Measurements from ENCODE around the gene HMCN2. TPM values are rescaled to one million over a fixed set of nuclear protein-coding genes. Genes with fewer than 3 reads are reported as not detected.

Gene HMCN2
- total and polyA plus RNA-seq, 2 donors from 2014 or later: 0.99 to 8.6 TPM

DNA sequence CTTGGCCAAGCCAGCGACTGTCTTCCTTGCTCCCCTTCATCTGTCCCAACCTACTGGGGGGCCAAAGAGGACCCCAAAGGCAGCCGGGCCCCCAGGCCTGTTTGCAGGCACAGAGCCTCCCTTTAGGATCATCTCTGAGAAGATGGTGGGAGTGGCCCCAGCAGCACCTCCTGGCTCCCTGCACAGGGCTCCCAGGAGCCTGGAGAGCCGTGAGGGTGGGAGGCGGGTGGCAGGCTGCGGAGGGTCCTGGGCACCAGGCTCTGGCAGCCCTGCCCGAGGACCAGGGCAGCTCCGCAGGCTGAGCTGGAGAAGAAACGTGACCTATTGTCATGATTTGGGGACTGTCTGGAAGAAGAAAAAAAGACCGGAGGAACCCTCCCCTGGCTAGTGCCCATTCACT, 212.6 kb downstream of the HMCN2 start:
- FAIRE-seq: no peak
- peaks cover 0 to 29% (median 8%) of the 10 kb centered on the region in 3 donors for H3K36me3 ChIP-seq (ENCODE audit: control insufficient read depth in 2 of 3, insufficient read depth in 3 of 3, low read length in 3 of 3)
- TF ChIP-seq, protein P1, sequence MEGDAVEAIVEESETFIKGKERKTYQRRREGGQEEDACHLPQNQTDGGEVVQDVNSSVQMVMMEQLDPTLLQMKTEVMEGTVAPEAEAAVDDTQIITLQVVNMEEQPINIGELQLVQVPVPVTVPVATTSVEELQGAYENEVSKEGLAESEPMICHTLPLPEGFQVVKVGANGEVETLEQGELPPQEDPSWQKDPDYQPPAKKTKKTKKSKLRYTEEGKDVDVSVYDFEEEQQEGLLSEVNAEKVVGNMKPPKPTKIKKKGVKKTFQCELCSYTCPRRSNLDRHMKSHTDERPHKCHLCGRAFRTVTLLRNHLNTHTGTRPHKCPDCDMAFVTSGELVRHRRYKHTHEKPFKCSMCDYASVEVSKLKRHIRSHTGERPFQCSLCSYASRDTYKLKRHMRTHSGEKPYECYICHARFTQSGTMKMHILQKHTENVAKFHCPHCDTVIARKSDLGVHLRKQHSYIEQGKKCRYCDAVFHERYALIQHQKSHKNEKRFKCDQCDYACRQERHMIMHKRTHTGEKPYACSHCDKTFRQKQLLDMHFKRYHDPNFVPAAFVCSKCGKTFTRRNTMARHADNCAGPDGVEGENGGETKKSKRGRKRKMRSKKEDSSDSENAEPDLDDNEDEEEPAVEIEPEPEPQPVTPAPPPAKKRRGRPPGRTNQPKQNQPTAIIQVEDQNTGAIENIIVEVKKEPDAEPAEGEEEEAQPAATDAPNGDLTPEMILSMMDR (IDR thresholded peaks at IDR 0.05; ENCODE audit: borderline replicate concordance, extremely low read depth, insufficient read depth): no peak
- DNase-seq: no peak
- no peaks in the 10 kb centered on the region for H3K4me1 ChIP-seq (ENCODE audit: control insufficient read depth in 2 of 3, insufficient read depth in 2 of 3, low read depth in 1 of 3, low read length in 3 of 3)
- H3K4me3 ChIP-seq (ENCODE audit: low read length in 3 of 3): no peak overlapping the region
- intact Hi-C loops (cut with DNase I): no loop called here
- H3K9me3 ChIP-seq (ENCODE audit: control insufficient read depth in 2 of 3, insufficient read depth in 1 of 3, low read length in 3 of 3): no peaks in the 10 kb centered on the region
- H3K9ac ChIP-seq (ENCODE audit: low read length in 3 of 3): no peak overlapping the region
- no peak overlapping the region for H3K27ac ChIP-seq (ENCODE audit: low read depth in 2 of 2, low read length in 2 of 2)
- H3K27me3 ChIP-seq (ENCODE audit: control insufficient read depth, insufficient read depth, low read length): no peaks in the 10 kb centered on the region

DNA sequence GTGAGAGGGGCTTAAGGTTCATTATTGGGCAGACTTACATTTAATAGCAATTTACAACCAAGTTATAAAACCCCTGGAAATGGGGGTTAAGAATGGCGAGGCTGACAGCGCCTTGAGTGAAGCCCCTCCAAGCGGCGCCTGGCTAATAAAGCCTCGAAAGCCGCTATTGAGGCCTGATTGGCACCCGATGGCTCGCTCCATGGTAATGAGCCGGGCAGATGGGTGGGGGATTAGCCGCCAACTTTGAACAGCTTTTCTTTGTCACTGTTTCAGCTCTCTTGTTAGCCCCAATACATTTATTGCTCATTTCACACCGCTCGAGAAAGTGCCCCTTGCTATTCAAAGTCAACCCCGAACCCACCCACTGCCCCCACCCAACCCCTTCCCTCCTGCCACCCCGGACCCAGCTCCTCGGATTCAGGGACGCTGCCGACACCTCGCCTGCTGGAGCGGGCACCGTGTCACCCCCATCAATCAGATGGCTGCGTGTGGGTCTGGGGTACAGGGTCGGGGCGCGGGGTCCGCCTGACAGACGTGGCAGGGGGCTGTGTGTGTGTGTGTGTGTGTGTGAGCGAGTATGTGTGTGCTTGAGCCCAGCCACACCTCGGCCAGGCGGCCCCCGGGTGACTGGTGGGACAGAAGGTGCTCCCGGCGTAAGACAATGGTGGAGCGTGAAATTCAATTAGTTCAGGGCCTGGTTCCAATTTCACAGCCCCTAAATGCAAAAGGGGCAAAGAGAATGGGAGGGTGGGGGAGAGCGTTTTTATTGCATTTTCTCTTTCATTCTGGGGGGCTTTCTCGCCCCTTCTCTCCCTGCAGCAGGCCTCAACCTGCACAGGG, 213.4 kb downstream of the HMCN2 start:
- DNase-seq (no peak), FAIRE-seq (no peak)
- intact Hi-C loops (cut with DNase I): no loop called here
- TF ChIP-seq, protein P1 (IDR thresholded peaks at IDR 0.05; ENCODE audit: borderline replicate concordance, extremely low read depth, insufficient read depth): no peak
- H3K4me1 ChIP-seq (ENCODE audit: control insufficient read depth in 2 of 3, insufficient read depth in 2 of 3, low read depth in 1 of 3, low read length in 3 of 3): no peaks in the 10 kb centered on the region
- no peaks in the 10 kb centered on the region for H3K9me3 ChIP-seq (ENCODE audit: control insufficient read depth in 2 of 3, insufficient read depth in 1 of 3, low read length in 3 of 3)
- H3K9ac ChIP-seq (ENCODE audit: low read length in 3 of 3): no peak overlapping the region
- no peaks in the 10 kb centered on the region for H3K27me3 ChIP-seq (ENCODE audit: control insufficient read depth, insufficient read depth, low read length)
- no peak overlapping the region for H3K27ac ChIP-seq (ENCODE audit: low read depth in 2 of 2, low read length in 2 of 2)
- peaks cover 0 to 26% (median 8%) of the 10 kb centered on the region in 3 donors for H3K36me3 ChIP-seq (ENCODE audit: control insufficient read depth in 2 of 3, insufficient read depth in 3 of 3, low read length in 3 of 3)
- no peak overlapping the region for H3K4me3 ChIP-seq (ENCODE audit: low read length in 3 of 3)

DNA sequence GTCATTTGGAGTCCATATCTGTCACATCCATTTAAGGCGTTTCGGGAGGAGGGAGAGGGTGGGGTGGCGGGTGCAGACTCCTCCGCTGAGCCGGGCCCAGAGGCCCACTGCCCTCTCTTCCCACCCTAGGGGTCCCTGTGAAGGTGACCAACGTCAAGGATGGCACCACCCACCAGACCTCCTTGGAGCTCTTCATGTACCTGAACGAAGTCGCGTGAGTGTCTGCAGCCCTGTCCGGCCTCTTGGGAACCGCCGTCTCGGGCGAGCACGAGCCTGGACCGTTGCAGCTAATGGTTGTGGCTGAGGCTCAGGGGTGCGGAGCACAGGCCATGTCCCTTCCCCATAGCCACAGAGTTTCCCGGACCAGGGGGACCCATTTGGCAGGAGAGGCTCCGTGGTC, 214.0 kb downstream of the HMCN2 start:
- Histone ChIP-seq H3K27ac (ENCODE audit: low read depth in 2 of 2, low read length in 2 of 2) (no peak overlapping the region), H3K9ac (ENCODE audit: low read length in 3 of 3) (no peak overlapping the region), H3K9me3 (ENCODE audit: control insufficient read depth in 2 of 3, insufficient read depth in 1 of 3, low read length in 3 of 3) (no peaks in the 10 kb centered on the region), H3K27me3 (ENCODE audit: control insufficient read depth, insufficient read depth, low read length) (no peaks in the 10 kb centered on the region), H3K4me3 (ENCODE audit: low read length in 3 of 3) (no peak overlapping the region), H3K4me1 (ENCODE audit: control insufficient read depth in 2 of 3, insufficient read depth in 2 of 3, low read depth in 1 of 3, low read length in 3 of 3) (no peaks in the 10 kb centered on the region), H3K36me3 (ENCODE audit: control insufficient read depth in 2 of 3, insufficient read depth in 3 of 3, low read length in 3 of 3) (peaks cover 0 to 33% (median 9%) of the 10 kb centered on the region in 3 donors)
- DNase-seq: no peak
- intact Hi-C loops (cut with DNase I): no loop called here
- FAIRE-seq: no peak
- TF ChIP-seq, protein P1 (IDR thresholded peaks at IDR 0.05; ENCODE audit: borderline replicate concordance, extremely low read depth, insufficient read depth): no peak
